Activated T-helper 2 cell treated with anti-CD3 and anti-CD28 coated beads, Interferon-gamma antibody, Interleukin-2, Interleukin-4, amounts not matched to agents 10 μg/mL and 5 μg/mL and 100 μg/mL, durations not matched to agents 14 hours and 24 hours and 36 hours (primary cell): Measurements from ENCODE around the gene P2RY14. TPM values are rescaled to one million over a fixed set of nuclear protein-coding genes. Genes with fewer than 3 reads are reported as not detected.

Source experiments
- total RNA-seq: library from RNA; stranded (reverse); gene quantifications from 2 replicates; pipeline ENCODE4 v1.2.3, GENCODE V29; 2022

The P2RY14 gene
- total RNA-seq, 1 donor from 2014 or later = 0.18 TPM

Other genes with a start within 250 kb of the P2RY14 start
- 7.1 and 8.7 TPM in 2 replicates for gene MED12L, start 192.9 kb downstream of the P2RY14 start, total RNA-seq
- gene GPR171, start 75.3 kb downstream of the P2RY14 start, total RNA-seq = 232 TPM in 2 replicates
- 1.1 and 1.2 TPM in 2 replicates for gene GPR87, start 38.3 kb upstream of the P2RY14 start, total RNA-seq
- gene P2RY13, start 51.0 kb upstream of the P2RY14 start, total RNA-seq = not detected in 2 replicates
- not detected in 2 replicates for gene P2RY12, start 106.2 kb upstream of the P2RY14 start, total RNA-seq
- not detected in 2 replicates for gene IGSF10, start 182.5 kb upstream of the P2RY14 start, total RNA-seq